HG02852 (cell line): ENCODE measurements around the gene SOX9.

Experiments
- ATAC-seq: cut with Tn5 transposase; IDR thresholded peaks from one replicate; pipeline ENCODE4 v1.9.1; 2021; ENCODE audit warnings: mild to moderate bottlenecking, moderate library complexity; ENCODE audit not compliant: unreplicated experiment

SOX9 gene

GRCh38 chr17:72152387-72152929 lies 31.6 kb downstream of the SOX9 start:
- ATAC-seq = no peak

GRCh38 chr17:72158895-72159885 lies 38.4 kb downstream of the SOX9 start:
- ATAC-seq = no peak

- ATAC-seq = no peak
These were observed 41.7 kb downstream of the SOX9 start for GRCh38 chr17:72162569-72162968.

- ATAC-seq = no peak
These were observed 42.7 kb downstream of the SOX9 start for GRCh38 chr17:72163474-72163873.

GRCh38 chr17:72164158-72164739 lies 43.4 kb downstream of the SOX9 start:
- ATAC-seq = no peak

- ATAC-seq = no peak
These were observed 44.5 kb downstream of the SOX9 start for GRCh38 chr17:72165192-72165866.

GRCh38 chr17:72165867-72166439 lies 45.1 kb downstream of the SOX9 start:
- ATAC-seq = no peak

- no peak for ATAC-seq
These were observed 46.8 kb downstream of the SOX9 start for GRCh38 chr17:72167593-72167992.

- ATAC-seq = no peak
These were observed 49.0 kb downstream of the SOX9 start for GRCh38 chr17:72169823-72170222.

GRCh38 chr17:72171703-72172667 lies 51.2 kb downstream of the SOX9 start:
- ATAC-seq = no peak

GRCh38 chr17:72173499-72174116 lies 52.8 kb downstream of the SOX9 start:
- ATAC-seq = no peak

- no peak for ATAC-seq
These were observed 54.4 kb downstream of the SOX9 start for GRCh38 chr17:72175263-72175662.
